Fibroblast of pulmonary artery (primary cell): ENCODE results near the gene SHLD1.

Experiments
- DNase-seq: peaks from one replicate; pipeline ENCODE4 v3.0.0-alpha.2; 2010; ENCODE audit warnings: low read depth
- H3K4me3 ChIP-seq: replicated peaks from 2 replicates; pipeline ENCODE4 v1.5.1; 2011; ENCODE audit warnings: low read depth, mild to moderate bottlenecking, control low read depth, low read length, moderate library complexity
- CTCF ChIP-seq: IDR thresholded peaks from 2 replicates; pipeline ENCODE4 v1.5.1; 2011; ENCODE audit warnings: mild to moderate bottlenecking, control low read depth, low read length, inconsistent platforms; ENCODE audit errors: missing control alignments

SHLD1 gene

GRCh38 chr20:5895626-5896025 lies 145.4 kb downstream of the SHLD1 start:
- no peak for TF ChIP-seq CTCF
- no peak for DNase-seq
- no peak overlapping the region for H3K4me3 ChIP-seq

- TF ChIP-seq CTCF = no peak
- no peak for DNase-seq
- no peak overlapping the region for H3K4me3 ChIP-seq
Observed at GRCh38 chr20:5899444-5899843, 149.2 kb downstream of the SHLD1 start.

- DNase-seq = no peak
- H3K4me3 ChIP-seq = no peak overlapping the region
- TF ChIP-seq CTCF = no peak
Observed at GRCh38 chr20:5900908-5901307, 150.7 kb downstream of the SHLD1 start.

GRCh38 chr20:5908981-5909380 lies 158.8 kb downstream of the SHLD1 start:
- no peak for TF ChIP-seq CTCF
- H3K4me3 ChIP-seq = no peak overlapping the region
- DNase-seq = peak; percentile 25

GRCh38 chr20:5910186-5910585 lies 160.0 kb downstream of the SHLD1 start:
- no peak for TF ChIP-seq CTCF

GRCh38 chr20:5913166-5913565 lies 163.0 kb downstream of the SHLD1 start:
- no peak for TF ChIP-seq CTCF
- H3K4me3 ChIP-seq = no peak overlapping the region
- no peak for DNase-seq

More at GRCh38 chr20:5910186-5910585, 160.0 kb downstream of the SHLD1 start:
- H3K4me3 ChIP-seq = no peak overlapping the region
- DNase-seq = no peak
